Adrenal gland (tissue), 5 donors: ENCODE measurements around the gene TRDN.

Experiments
- POLR2A ChIP-seq, 2 donors: fragments of 450-650 bp; IDR thresholded peaks; one replicate each; pipeline ENCODE4 v1.6.1; 2017; ENCODE audit warnings: antibody characterized with exemption in 2 of 2, mild to moderate bottlenecking in 2 of 2, moderate library complexity in 1 of 2
- TF ChIP-seq, protein P1 (sequence below), 6 experiments: fragments of 450-650 bp in 4 of 6; fragments of 200-600 bp in 2 of 6; sonication (generic) in 1 of 6; IDR thresholded peaks; 1 replicate in 5 of 6; 2 replicates in 1 of 6; pipeline versions ENCODE4 v1.5.1 to v1.8.0; 2016 to 2021; ENCODE audit warnings: antibody characterized with exemption in 6 of 6, mild to moderate bottlenecking in 2 of 6, moderate library complexity in 1 of 6
- donor health status: DM: no; HTN: no; CAD: no.

DNA sequence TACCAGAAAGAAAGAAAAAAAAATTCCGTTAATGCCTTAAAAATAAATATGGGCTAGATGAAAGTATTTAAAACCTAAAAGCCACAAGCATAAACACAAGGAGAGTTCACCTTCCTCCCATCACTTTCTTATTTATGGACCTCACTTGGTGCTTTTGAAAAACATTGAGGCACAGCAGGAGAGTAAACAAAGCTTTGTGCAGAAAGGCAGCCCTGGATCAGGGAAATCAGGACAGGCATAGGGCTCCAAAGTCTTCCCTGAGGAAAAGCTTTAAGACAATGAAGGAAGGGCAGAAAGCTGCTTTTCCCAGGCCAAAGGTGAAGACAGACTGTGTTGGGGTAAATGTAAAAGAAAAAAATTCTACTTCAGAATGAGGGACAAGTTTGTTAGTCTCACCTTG is 432.8 kb downstream of the TRDN start:
- no peak for TF ChIP-seq POLR2A (IDR thresholded peaks at IDR 0.05)
- TF ChIP-seq, protein P1, sequence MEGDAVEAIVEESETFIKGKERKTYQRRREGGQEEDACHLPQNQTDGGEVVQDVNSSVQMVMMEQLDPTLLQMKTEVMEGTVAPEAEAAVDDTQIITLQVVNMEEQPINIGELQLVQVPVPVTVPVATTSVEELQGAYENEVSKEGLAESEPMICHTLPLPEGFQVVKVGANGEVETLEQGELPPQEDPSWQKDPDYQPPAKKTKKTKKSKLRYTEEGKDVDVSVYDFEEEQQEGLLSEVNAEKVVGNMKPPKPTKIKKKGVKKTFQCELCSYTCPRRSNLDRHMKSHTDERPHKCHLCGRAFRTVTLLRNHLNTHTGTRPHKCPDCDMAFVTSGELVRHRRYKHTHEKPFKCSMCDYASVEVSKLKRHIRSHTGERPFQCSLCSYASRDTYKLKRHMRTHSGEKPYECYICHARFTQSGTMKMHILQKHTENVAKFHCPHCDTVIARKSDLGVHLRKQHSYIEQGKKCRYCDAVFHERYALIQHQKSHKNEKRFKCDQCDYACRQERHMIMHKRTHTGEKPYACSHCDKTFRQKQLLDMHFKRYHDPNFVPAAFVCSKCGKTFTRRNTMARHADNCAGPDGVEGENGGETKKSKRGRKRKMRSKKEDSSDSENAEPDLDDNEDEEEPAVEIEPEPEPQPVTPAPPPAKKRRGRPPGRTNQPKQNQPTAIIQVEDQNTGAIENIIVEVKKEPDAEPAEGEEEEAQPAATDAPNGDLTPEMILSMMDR (IDR thresholded peaks at IDR 0.05): no peak
